HG02642 (cell line): Measurements from ENCODE around the gene DNAJC27.

ENCODE experiments used
- ATAC-seq: cut with Tn5 transposase; IDR thresholded peaks from one replicate; pipeline ENCODE4 v1.9.1; 2021; ENCODE audit warnings: mild to moderate bottlenecking; ENCODE audit not compliant: unreplicated experiment, poor library complexity

The DNAJC27 gene

GRCh38 chr2:24910245-24910644 is 61.5 kb downstream of the DNAJC27 start:
- ATAC-seq, result no peak

DNA sequence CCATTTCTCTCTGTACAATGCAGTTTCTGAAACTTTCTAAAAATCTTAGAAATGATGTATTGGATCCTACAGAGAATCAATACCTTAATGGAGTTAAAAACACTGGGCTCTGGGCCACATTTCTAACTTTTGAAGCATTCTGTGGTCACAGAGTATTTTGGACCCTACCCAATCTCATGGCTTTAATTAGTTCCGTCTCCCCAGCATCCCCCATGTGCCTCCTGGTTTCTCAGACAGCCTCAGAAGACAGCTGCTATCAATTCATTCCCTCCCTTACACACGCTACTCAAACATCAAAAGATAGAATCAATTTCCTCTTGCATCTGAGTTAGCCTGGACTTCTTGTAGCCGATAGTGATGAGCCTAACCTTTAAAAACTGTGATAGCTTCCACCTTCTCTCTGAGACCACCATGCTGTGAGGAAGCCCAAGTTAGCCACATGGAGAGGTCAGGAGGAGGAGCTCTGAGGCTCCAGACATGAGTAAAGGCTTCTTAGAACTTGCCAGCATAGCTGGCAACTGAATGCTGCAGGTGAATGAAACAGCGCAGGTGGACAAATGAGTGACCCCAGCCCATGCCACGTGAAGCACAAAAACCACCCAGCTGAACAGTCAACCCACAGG is 62.1 kb downstream of the DNAJC27 start:
- no peak for ATAC-seq

DNA sequence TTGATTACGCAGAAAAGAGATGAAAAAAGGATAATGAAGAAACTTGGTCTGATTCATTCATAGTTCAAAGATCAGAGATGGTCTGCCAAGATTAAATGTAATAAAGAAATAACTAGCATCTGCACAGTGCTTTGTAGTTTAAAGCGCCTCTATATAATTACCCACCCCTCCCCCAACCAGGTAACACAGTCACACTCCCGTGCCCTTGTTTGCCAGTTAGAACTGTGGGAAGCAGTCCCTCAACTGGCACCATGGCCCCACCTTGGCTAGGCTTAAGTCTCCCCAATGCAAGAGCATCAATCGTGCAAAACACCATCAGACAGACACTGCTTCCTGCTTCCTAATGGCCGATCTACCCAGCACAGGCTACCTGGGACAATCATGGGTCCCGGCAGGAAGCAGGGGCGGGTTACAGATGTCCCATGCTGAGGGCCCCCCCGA is 63.3 kb downstream of the DNAJC27 start:
- ATAC-seq, result no peak

DNA sequence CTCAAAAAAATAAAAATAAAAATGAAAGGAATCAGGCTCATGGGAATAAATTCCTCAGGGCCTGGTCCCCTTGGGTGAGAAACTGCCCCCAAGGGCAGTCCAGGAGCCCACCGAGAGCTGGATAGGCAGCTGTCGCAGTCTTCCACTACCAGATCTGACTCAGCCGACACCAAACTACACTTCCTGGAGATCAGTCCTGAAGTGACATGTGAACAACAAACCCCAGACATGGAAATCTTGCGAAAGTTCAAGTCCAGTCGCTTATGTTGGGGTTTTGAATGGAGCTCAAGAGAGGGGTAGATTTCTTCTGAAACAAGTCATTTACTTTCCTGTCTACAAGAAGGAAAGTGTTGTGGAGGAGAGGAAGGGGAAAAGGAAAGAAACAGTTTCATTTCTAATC is 64.6 kb downstream of the DNAJC27 start:
- ATAC-seq, result no peak

- ATAC-seq, result no peak
Measured at GRCh38 chr2:24906466-24906865, 65.3 kb downstream of the DNAJC27 start.

- ATAC-seq, result no peak
Measured at GRCh38 chr2:24903161-24904103, 68.3 kb downstream of the DNAJC27 start.

DNA sequence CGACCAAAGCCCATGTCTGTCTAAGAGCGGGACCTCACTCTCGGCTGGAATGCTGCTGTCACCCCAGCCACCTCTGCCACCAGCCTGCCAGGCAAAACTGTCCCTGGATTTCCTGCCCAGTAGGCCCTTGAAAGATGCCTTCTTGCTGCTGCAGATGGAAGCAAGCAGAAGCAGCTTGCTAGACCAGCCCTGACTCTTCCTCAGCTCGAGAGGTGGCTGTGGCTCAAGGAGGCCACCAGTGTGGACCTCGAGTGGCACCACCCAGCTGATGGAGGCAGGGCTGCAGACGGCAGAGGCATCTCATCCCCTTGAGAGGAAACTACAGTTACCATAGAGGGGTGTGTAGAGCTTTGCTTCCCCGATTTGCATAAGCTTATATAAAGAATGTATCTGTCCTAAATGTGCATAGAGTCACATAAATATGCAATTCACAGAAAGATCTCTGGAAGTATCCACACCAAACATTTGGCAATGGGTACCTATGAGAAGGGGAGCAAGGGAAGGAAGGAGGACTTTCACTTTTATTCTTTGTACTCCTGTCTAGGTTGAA is 72.3 kb downstream of the DNAJC27 start:
- ATAC-seq, result no peak

- no peak for ATAC-seq
Measured at GRCh38 chr2:24898122-24899109, 73.3 kb downstream of the DNAJC27 start.

DNA sequence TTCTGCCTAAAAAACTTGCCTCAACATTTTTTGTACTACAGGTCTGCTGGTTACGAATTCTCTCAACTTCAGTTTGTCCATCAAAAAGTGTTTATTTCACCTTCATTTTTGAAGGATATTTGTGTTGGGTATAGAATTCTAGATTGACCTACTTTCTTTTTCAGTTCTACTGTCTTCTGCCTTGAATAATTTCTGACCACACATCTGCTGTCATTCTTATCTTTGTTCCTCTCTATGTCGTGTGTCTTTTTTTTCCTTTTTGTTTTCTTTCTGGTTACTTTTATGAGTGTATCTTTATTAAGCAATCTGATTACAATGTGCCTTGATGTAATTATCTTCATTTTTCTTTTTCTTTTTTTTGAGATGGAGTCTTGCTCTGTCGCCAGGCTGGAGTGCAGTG is 77.0 kb downstream of the DNAJC27 start:
- no peak for ATAC-seq

DNA sequence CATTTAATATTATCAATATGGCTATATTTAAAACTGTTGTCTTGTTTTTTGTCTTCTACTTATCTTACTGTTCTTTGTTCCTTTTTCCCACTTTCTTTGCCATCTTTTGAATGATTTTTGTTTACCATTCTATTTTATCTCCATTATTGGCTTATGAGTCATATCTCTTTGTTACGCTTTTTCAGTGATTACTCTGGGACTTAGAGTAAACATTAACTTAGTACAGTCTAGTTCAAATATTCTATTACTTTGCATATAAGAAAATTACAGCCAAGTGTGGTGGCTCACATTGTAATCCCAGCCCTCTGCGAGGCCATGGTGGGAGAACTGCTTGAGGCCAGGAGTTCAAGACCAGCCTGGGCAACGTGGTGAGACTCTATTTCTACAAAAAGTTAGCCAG is 77.8 kb downstream of the DNAJC27 start:
- ATAC-seq, result no peak
